PC-3 (cell line): Measurements from ENCODE around the gene APC.

Experiments
- EZH2 ChIP-seq: fragments of 300-600 bp; sonication (generic); IDR thresholded peaks from one replicate; pipeline ENCODE4 v1.6.1; 2017; ENCODE audit warnings: antibody characterized with exemption, mild to moderate bottlenecking, low read length; ENCODE audit not compliant: unreplicated experiment
- TF ChIP-seq, protein P1 (sequence below): fragments of 300-600 bp; sonication (generic); conservative IDR thresholded peaks from 2 replicates; pipeline ENCODE4 v1.5.1; 2017; ENCODE audit warnings: antibody characterized with exemption, low read depth, mild to moderate bottlenecking, low read length

DNA sequence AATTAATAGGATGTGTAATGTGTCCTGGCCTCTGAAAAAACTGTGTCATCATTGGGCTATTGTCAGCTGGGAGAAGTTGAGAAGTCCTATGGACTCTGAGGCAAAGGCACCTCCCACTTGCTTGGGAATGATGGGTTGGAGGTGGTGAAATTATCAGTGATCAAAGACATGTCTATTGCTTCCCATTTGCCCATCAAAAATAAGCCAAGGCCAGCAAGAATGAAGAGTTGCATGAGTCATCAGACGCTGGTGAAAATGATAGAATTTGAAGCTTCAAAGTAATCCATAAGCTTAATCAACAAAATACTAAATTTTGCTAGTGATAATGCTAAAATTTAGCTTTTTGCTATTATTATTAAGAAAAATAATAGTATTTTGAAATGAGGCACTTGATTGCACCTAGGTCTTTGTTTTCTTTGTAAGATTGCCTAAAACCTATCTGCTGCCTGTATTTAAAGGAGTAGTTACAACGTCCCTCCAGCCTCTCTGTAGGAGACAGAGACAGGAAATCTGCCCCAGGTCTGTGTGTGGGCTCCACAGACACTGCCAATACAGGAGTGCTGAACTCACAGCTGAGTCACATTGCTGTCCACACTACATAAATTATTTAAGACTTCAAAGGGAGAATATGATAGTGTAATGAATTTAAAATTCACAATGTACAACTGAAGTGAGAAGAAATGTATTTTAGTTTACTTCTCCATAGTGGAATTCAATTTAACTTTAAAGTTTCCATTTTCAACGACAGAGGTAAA, 48.4 kb upstream of the APC start:
- TF ChIP-seq, protein P1, sequence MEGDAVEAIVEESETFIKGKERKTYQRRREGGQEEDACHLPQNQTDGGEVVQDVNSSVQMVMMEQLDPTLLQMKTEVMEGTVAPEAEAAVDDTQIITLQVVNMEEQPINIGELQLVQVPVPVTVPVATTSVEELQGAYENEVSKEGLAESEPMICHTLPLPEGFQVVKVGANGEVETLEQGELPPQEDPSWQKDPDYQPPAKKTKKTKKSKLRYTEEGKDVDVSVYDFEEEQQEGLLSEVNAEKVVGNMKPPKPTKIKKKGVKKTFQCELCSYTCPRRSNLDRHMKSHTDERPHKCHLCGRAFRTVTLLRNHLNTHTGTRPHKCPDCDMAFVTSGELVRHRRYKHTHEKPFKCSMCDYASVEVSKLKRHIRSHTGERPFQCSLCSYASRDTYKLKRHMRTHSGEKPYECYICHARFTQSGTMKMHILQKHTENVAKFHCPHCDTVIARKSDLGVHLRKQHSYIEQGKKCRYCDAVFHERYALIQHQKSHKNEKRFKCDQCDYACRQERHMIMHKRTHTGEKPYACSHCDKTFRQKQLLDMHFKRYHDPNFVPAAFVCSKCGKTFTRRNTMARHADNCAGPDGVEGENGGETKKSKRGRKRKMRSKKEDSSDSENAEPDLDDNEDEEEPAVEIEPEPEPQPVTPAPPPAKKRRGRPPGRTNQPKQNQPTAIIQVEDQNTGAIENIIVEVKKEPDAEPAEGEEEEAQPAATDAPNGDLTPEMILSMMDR: no peak
- TF ChIP-seq EZH2: no peak
